GM18867 (cell line): ENCODE results near the gene MYO9B.

Source experiments
- ATAC-seq: cut with Tn5 transposase; IDR thresholded peaks from one replicate; pipeline ENCODE4 v1.9.1; 2021; ENCODE audit warnings: mild to moderate bottlenecking, moderate library complexity; ENCODE audit not compliant: unreplicated experiment

The MYO9B gene

DNA sequence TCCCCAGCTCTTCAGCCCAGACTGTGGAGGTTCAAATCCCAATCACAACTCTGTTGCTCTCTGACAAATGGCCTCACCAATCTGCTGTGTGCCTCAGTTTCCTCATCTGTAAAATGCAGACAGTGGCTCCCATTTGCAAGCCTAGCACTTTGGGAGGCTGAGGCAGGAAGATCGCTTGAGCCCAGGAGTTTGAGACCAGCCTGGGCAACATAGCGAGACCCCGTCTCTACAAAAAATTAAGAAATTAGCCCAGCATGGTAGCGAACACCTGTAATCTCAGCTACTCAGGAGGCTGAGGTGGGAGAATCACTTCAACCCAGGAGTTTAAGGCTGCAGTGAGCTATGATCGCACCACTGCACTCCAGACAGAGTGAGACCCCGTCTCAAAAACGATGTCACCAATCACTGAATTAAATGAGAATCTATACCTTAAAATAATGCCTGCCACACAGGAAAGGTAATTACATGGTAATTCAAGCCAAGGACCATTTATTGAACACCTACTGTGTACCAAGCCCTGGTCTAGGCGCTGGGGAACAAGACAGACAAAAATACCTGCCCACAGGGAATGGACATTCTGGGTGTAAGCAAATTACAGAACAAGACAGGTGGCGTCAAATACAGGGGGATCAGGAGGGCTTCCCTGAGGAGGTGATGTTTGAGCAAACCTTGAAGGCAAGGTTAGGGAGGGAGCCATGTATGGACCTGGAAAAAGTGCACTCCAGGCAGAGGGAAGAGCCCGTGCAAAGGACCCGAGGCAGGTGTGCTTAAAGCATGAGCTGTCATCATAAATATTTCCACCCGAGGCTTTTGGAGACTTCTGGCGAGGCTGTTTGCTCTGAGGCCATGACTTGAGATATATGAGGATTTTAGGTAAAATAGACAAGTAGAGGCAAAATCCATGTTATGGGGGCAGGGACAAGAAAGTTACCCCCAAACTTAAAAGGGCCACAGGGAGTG is 162.4 kb downstream of the MYO9B start:
- no peak for ATAC-seq

DNA sequence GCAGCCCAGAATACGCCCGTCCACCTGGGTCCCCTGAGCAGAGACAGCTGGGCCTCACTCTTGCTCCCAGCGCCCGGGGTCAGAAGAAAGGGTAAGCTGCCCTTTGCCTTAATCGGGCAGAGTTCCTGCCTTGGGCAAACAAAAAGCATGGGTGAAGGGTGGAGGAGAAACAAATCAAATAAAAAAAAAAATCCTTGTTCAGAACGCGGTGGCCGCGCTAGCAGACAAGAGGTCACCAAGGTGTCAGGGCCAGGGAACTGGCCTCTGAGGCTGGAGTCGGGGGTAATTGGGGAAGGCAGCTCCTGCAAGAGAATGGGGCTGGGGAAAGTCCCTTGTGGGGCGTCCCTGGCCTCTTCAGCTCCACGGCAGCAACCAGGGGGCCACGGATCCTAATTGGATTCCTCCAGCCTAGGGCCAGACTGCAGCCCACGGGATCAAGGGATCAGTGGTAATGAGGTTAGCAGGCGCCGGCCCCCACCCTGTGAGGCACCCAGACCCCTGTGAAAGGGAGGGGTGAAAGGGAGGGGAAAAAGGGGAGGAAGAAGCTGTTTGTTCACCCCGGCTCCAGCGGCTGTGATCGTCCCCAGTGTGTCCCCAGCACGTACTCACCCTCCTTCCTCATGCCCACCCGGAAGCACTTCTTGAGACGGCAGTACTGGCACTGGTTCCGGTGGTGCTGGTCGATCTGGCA is 164.6 kb downstream of the MYO9B start:
- no peak for ATAC-seq

DNA sequence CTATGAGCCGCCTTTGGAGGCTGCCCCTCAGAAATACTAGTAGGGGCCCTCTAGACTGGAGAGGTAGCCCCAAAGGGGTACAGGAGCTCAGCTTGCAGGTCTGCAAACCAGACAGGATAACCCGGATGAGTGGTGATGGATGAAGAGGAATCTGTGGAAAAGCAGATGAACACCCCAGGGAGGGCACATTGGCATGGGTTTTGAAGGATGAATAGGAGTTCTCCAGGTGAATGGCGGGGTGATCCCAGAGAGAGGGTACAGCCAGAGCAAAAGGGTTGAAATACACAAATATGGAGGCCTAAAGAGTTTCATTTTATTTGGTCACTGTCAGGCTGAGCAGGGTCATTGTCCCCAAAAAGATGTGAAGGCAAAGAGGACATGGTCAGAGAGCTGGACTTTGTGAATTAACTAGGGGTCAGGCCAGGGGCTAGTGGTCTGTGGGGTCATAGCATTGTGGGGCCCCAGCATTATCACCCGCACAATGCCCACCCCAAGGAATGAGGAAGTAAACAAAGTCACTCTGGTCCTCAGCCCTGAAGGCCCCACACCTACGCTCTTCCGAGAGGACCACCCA is 165.3 kb downstream of the MYO9B start:
- ATAC-seq, result no peak

DNA sequence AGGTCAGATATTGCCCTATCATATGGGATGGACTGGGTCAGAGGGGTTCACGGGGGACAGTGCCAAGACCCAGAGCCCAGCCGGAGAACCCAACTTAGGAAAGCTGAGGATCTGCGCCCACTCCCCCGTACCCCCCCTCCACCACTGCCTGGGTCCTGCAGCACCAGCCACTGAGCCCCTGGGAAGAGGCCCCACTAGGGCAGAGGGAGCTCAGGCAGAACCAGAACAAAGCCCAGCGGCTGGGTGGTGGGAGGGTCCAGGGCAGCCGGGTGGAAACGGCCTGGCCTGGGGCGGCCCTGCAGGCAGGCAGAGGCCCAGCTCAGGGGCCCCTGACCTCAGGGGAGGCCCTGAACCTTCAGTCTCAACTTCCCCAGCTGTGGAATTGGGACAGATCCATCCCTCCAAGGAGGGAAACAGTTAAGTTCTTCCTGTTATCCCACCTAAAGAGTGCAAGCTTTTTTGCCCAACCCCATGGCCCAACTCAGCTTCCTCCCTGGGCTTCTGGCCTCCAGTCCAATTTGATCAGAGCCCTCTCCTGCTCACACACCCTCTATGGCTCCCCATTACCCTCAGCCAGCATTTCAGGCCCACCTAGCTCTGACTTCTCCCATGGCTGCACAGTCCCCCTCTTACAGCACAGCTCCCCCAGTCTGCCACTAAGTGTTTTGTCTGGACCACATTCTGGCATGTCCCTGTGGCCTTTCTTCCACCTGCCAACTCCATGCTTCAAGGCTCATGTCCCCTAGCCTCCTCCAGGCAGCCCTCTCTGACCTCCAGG is 167.0 kb downstream of the MYO9B start:
- ATAC-seq, result no peak

DNA sequence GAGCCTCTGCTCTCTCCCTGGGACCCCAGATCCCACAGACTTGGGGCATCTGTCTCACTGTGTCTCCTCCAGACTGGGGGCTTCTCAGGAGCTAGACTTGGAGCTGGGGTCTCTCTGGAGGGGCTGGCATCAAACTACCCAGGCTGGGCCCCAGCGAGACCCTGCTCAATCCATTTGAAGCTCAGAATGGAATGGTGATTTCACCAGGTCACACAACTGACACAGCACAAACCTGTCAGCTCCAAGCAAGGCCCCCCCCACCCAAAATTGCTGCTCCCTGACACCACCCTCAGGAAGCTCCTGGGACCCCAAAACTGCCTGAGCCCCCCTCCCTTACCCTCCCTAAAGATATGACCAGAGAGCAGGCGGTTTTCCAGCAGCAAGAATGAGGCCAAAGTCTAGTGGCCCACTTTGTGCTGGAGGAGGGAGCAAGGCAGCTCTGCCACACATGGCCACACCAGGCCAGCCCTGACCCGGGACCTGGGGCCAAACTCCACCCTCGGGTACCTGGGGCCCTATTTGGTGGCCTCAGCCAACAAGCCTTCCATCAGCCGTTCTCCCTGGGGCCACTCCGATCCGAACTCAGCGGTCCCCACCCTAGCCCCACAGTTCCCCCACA is 167.7 kb downstream of the MYO9B start:
- no peak for ATAC-seq

DNA sequence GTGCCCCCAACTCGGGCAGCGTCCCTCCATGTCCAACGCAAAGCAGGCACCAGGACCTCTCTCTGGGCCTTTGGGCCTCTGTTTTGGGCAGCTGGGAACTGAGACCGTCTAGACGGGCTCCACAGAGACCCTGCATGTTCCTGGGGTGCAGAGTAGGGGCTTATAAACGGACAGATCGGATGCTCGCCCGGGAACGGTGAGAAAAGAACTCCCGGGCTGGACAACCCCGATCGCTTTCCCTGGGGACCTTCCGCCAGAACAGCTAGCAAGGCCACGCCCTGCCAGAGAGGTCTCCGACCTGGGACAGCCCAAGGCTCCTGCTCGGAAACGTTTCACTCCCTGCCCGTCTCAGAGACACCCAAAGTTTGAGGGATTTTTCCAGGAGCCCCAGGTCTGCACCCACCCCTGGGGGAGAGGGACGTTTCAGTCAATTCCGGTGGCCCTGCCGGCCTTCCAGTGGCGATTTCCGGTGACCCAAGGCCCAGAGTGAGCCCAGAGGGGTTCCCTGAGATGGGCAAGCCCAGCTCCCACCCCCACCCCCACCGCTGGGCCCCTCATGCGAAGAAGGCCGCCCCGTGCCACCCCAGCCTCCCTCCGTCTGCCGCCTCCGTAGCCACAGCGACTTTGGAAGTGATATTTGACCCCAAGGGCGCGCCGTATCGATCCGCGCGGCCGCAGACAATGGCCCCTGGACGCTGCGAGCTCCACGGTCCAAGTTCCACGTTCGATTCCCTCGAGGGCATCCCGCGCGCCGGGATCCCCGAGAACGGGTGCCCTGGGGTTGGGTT is 168.4 kb downstream of the MYO9B start:
- no peak for ATAC-seq

DNA sequence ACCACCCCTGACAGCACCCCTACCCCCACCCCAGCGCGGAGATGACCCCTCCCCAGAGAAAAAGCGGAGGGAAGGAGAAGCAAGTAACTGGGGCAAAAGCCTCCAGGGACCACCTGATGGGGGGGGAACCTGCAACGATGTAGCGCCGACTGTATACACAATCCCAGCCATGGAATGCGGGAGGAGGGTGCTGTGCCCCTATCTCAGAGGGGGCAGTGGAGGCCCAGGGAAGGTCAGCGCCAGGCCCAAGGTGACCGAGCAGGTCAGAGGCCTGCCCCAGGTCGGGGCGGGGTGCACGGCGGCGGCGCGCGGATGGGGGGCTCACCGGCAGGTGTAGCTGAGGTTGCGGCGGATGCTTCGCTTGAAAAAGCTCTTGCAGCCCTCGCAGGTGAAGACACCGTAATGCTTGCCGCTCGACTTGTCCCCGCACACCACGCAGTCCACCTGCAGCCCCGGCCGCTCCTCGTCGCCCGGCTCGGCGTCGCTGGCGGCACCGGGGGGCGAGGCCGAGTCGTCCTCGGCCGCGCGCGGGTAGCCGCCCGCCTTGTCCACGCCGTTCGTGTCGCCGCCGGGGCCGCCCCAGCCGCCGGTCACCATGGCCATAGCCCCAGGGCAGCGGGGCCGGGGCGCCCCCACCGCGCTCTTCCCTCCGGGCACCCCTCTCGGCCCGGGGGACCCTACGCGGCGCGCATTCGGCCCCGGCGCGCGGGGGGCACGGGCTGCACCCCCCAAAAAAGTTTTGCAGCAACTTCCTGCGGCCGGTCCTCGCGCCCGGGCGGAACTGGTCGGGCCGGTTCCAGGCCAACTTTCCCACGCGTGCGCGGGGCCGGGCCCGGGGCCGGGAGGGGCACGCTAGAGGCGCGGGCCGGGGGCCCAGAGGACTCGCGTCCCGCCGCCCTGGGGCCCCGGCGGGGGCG is 169.3 kb downstream of the MYO9B start:
- ATAC-seq, result peak; percentile 6

DNA sequence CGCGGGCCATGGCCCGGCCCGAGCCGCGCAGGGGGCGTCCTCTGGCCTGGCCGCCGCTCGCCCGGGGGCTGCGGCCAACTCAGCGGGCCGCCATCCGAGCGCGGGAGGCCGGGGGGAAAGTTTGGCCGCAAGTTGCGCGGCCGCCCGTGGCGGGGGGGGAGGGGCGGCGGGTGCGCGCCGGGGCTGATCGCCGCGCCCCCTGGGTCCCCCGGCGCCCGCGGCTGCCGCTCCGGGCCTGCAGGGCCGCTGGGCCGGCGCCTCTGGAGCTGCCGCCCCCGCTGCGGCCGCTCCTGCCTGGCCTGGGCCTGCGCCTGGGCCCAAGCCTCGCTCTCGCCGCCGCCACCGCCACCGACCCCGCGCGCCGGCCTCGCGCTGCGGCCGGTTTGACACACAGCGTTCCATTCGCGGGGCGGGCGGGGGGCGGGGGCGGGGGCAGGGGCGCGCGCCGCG is 170.0 kb downstream of the MYO9B start, which contains the start of gene NR2F6:
Gene NR2F6 (minus strand): TSS at position 385 of the 450 bp plus-strand sequence. CDS start 699 bp downstream, outside the sequence.
- ATAC-seq, result no peak

DNA sequence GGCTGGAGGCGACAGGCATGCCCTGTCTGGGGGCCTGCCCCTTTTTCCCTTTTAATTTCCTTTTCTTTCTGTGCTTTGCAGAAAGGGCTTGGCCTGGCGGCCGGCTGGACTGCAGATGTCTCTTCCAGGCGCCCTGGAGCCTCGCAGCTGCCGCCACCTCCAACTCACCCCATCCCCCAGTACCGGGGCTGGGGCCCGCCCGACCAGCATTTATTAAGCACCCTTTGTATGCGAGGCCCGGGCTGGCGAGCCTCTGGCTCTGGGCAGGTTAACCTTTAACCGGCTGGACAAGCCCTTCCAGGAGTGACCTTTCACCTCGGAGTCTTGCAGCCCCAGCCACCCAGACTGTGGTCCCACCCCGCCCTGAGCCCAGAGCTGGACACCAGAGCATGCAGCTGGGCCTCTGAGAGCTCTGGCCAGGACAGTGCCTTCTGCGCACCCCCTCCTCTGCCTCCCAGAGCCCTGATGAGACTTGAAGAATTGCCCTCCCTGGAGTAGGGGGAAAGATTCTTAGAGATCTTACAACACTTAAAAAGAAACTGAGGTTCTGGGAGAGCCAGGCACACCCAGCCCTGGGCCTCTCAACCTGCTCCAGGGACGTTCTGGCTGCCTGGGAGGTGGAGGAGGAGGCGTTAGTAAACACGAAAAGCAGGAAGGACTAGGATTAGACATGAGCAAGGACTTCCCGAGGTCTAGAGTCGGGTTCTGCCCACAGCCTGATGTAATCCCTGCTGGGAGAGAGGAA is 171.3 kb downstream of the MYO9B start:
- no peak for ATAC-seq

DNA sequence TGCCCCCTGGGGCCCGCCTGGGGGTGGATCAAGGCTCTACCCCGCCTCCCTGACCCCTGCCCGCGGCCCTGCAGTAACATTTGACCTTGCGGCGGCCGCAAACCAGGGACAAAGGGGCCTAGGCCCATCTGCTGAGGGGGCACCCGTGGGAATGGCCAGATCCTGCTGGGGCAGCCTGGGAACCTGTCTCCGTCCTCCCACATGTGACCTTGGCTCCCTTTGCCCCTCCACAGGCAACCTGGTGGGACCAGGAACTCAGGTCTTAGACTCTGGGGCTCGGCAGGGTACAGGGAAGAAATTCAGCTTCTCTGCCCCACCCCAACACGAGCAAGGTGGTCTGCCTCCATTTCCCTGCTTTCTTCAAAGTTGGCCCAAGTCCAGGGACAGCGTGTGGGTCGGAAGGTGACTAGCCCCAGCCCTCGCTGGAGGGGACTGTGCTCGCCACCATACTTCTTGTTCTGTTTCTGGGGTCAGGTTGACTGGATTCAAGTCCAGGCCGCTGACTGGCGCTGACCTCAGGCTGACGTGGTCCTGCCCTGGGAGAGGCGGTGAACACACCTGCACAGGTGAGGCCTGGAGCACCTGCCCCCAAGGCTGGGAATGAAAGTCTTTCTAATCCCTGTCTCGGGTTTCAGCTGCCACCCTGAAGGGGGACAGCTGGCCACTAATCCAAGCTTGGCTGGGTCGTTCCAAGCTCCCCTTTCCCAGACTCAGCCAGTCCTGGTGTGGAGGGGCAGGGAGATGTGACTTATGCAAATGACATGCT is 172.6 kb downstream of the MYO9B start:
- no peak for ATAC-seq

DNA sequence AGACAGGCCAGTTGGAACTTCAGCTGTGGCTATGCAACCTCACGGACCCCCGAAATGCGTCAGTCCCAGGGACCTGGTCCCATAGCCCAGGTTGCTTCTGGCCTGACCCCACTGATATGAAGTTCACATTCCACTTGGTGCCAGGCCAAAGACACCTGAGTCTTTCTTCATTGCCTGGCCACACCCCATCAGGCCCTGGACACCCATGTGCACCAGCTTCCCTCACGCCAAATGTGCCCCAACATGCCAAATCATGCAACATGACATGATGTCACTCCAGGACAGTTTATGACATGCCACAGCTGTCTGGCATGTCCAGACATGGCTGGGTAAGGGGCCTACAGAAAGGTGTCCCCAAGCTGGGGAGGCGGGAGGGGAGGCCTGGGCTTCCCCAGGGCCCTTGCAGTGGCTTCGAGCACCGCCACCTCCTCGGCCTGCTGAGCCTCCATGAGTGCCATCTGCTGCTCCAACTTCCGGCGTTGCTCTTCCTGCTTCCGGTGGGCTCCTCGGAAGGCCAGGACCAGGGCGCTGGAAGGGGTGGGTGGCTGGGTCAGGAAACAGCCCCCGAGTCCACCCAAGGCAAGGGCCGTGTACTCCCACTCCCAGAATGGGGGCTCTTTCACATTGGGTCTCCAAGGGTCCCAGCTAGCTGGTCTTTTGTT is 174.4 kb downstream of the MYO9B start:
- ATAC-seq, result no peak

DNA sequence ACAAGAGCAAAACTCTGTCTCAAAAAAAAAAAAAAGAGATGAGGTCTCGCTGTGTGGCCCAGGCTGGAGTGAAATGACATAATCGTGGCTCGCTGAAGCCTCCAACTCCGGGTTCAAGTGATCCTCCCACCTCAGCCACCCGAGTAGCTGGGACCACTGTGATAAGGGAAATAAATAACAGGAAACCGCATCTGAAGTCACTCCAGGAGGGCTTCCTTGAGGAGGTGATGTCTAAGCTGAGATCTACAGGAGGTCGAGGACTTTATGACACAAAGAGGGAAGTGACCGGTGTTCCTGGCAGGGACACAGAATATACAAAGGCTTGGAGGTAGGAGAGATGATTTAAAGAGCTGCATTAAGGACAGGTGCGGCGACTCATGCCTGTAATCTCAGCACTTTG is 179.1 kb downstream of the MYO9B start:
- ATAC-seq, result no peak

DNA sequence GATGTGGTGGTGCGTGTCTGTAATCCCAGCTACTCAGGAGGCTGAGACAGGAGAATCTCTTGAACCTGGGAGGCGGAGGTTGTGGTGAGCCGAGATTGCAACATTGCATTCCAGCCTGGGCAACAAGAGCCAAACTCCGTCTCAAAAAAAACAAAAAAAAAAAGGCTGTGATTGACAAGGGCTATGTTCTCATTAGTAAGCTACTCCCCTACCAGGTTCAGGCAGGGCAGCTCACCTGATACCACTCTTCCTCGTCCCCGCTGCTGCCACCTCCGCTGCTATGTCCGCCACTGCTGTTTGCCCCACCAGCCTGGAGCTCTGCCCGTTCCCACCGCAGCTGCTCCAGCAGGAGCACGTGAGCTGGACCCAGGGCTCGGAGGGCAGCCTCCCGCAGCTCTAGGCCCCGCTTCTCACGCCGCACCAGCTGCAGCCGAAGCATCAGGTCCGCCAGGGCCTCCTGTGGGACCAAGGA is 179.6 kb downstream of the MYO9B start:
- no peak for ATAC-seq

DNA sequence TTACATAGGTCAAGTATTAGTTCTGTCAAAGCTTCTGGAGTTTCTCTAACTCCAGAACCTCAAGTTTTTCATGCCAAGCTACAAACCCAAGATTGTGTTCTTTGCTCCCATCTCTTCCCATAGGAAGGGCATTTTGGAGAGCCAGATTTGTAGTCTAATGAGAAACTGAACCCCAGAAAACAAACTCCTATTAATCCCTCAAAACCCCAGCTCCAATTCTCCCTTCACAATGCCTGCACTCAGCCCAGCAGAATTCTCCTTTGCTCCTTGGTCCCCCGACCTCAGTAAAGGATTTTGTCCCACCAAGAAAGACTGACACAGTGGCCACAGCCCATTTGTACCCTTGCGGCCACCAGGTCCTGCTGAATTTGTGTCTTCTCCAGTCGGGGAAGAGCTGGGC is 180.6 kb downstream of the MYO9B start:
- no peak for ATAC-seq

DNA sequence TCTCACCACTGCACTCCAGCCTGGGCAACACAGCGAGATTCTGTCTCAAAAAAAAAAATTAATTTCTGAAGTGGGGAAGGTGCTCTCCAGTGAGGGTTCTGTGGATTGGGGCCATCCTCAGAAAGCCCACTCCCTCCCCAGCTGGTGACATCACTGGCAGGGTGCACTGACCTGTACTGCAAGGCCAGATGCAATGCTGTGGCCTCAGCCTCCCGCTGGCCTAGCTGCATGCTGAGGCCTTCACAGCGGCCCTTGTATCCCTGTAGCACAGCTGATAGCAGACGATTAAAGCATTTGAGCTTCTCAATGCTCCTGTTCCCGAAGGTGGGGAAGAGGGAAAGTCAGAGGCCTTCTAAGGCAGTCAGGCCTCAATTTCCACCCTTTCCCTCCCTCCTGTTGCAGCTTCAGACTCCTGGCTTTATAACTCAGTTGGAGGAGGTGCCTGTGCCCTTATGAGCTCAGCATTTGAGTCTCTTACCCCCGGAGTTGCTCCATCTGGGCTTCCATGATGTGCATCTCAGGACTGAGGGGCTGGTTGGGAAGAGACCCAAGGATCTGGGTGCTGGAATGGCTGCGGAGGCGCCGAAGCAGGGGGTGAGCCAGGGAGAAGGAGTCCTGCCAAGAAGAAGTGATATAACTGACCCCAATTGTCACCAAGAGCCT is 183.7 kb downstream of the MYO9B start:
- no peak for ATAC-seq

DNA sequence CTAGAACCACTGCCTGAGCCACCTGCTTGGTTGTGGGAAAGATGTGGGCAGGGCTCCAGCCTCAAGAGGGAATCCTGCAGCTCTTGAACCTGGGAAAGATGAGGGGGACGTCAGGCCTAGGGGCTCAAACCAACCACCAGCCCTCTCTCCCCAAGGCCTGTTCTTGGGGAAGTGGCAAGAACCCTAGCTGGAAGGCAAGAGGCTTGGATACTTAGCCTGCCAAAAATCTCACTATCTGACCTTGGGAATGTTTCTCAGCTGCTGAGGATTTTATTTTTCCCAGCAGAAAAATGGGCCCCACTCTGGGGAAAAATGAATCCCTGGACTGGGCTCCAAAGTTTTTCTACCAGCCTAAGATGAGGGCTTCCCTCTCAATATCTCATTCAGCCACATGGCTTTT is 184.4 kb downstream of the MYO9B start:
- ATAC-seq, result no peak
